Measurements from ENCODE around the gene HSPB9.

The HSPB9 gene

GRCh38 chr17:42117397-42118125, 5.0 kb upstream of the HSPB9 start:
- no peak for TF ChIP-seq CTCF (IDR thresholded peaks at IDR 0.05; ENCODE audit: unreplicated experiment in 3 of 3)
- H3K27ac Mint-ChIP-seq, result no peak overlapping the region
- H3K4me1 Mint-ChIP-seq, result peaks cover 31% of the 10 kb centered on the region
- peaks cover 4% of the 10 kb centered on the region for H3K27me3 Mint-ChIP-seq (ENCODE audit: low read depth)
- H3K9me3 Mint-ChIP-seq, result no peaks in the 10 kb centered on the region
- peak overlapping the region in 2 of 3 experiments; percentile 32 to 38 for H3K4me3 Mint-ChIP-seq
- peaks cover 11% of the 10 kb centered on the region for H3K36me3 Mint-ChIP-seq (ENCODE audit: low read depth)

- Mint-ChIP-seq H3K36me3 (ENCODE audit: low read depth) (peaks cover 11% of the 10 kb centered on the region), H3K27me3 (ENCODE audit: low read depth) (peaks cover 4% of the 10 kb centered on the region), H3K4me3 (peak overlapping the region; percentile 33 to 78 (median 73)), H3K27ac (no peak overlapping the region), H3K9me3 (no peaks in the 10 kb centered on the region), H3K4me1 (peaks cover 28% of the 10 kb centered on the region)
- no peak for TF ChIP-seq CTCF (IDR thresholded peaks at IDR 0.05; ENCODE audit: unreplicated experiment in 3 of 3)
Observed at GRCh38 chr17:42118126-42118510, 4.5 kb upstream of the HSPB9 start.

- no peak overlapping the region for H3K27ac Mint-ChIP-seq
- H3K27me3 Mint-ChIP-seq (ENCODE audit: low read depth), result peaks cover 4% of the 10 kb centered on the region
- H3K36me3 Mint-ChIP-seq (ENCODE audit: low read depth), result peaks cover 11% of the 10 kb centered on the region
- peak overlapping the region; percentile 73 to 78 (median 77) for H3K4me3 Mint-ChIP-seq
- no peaks in the 10 kb centered on the region for H3K9me3 Mint-ChIP-seq
- peak in 1 of 3 experiments; percentile 14 for TF ChIP-seq CTCF (IDR thresholded peaks at IDR 0.05; ENCODE audit: unreplicated experiment in 3 of 3)
- H3K4me1 Mint-ChIP-seq, result peaks cover 28% of the 10 kb centered on the region
Observed at GRCh38 chr17:42118545-42118944, 4.1 kb upstream of the HSPB9 start.

GRCh38 chr17:42119301-42119700, 3.3 kb upstream of the HSPB9 start:
- Mint-ChIP-seq H3K27ac (no peak overlapping the region), H3K4me3 (peak overlapping the region; percentile 77 to 79 (median 78)), H3K4me1 (peaks cover 28% of the 10 kb centered on the region), H3K27me3 (ENCODE audit: low read depth) (peaks cover 4% of the 10 kb centered on the region), H3K9me3 (no peaks in the 10 kb centered on the region), H3K36me3 (ENCODE audit: low read depth) (peaks cover 14% of the 10 kb centered on the region)
- no peak for TF ChIP-seq CTCF (IDR thresholded peaks at IDR 0.05; ENCODE audit: unreplicated experiment in 3 of 3)

- Mint-ChIP-seq H3K9me3 (no peaks in the 10 kb centered on the region), H3K27ac (no peak overlapping the region), H3K4me1 (peaks cover 28% of the 10 kb centered on the region), H3K27me3 (ENCODE audit: low read depth) (peaks cover 4% of the 10 kb centered on the region), H3K36me3 (ENCODE audit: low read depth) (peaks cover 21% of the 10 kb centered on the region), H3K4me3 (peak overlapping the region; percentile 79 to 84 (median 82))
- TF ChIP-seq CTCF (IDR thresholded peaks at IDR 0.05; ENCODE audit: unreplicated experiment in 3 of 3), result no peak
Observed at GRCh38 chr17:42120161-42120769, 2.3 kb upstream of the HSPB9 start.

Measured in nephron (organoid).